Fibroblast of lung (primary cell): ENCODE measurements around the gene KRTAP5-11.
"Not testable (repeated sequence)": the region's sequence is repeated elsewhere in the genome, so short reads cannot be mapped to it uniquely, and the experiment has no call there.

Source experiments
- CTCF ChIP-seq, 2 donors: IDR thresholded peaks in 1 of 2; conservative IDR thresholded peaks in 1 of 2; 1 replicate in 1 of 2; 2 replicates in 1 of 2; pipeline ENCODE4 v1.5.1; 2011 to 2012; ENCODE audit warnings: low read length in 2 of 2, control low read depth in 1 of 2, inconsistent platforms in 1 of 2, low read depth in 1 of 2, mild to moderate bottlenecking in 1 of 2
- EZH2 ChIP-seq: IDR thresholded peaks from 2 replicates; pipeline ENCODE4 v1.5.1; 2012; ENCODE audit warnings: low read length, control low read depth, mild to moderate bottlenecking; ENCODE audit errors: missing control alignments

GRCh38 chr11:71534711-71535608 is 47.7 kb downstream of the KRTAP5-11 start:
- TF ChIP-seq EZH2; CTCF (conservative IDR thresholded peaks at IDR 0.05 in 1 of 2, IDR thresholded peaks at IDR 0.05 in 1 of 2; ENCODE audit: low read depth in 1 of 2, low read length in 2 of 2): not testable (repeated sequence)
